Heart right ventricle (tissue), 16 donors: ENCODE data around the gene MFSD11. TPM values are rescaled to one million over a fixed set of nuclear protein-coding genes. Genes with fewer than 3 reads are reported as not detected.
A peak's percentile ranks its signal among the peaks of the same experiment; 100 is the strongest.
"Not testable (repeated sequence)": the region's sequence is repeated elsewhere in the genome, so short reads cannot be mapped to it uniquely, and the experiment has no call there.

Experiments used
- ATAC-seq, 8 donors: fragments of 200-7000 bp; cut with Tn5 transposase; one replicate each; pipeline ENCODE4 v1.9.1; 2020; ENCODE audit warnings: mild to moderate bottlenecking in 8 of 8, moderate library complexity in 8 of 8, moderate number of reproducible peaks in 1 of 8
- DNase-seq, 2 donors: peaks; one replicate each; pipeline ENCODE4 v3.0.0-alpha.2; 2020
- H3K27ac ChIP-seq, 10 donors: fragments of 200-600 bp; sonication (generic) in 2 of 10; one replicate each; pipeline versions ENCODE4 v1.5.0 to v1.8.0; 2020 to 2022; ENCODE audit warnings: mild to moderate bottlenecking in 3 of 10
- H3K27me3 ChIP-seq, 7 donors: fragments of 200-600 bp; one replicate each; pipeline ENCODE4 v1.8.0; 2021 to 2022; ENCODE audit warnings: mild to moderate bottlenecking in 2 of 7
- H3K36me3 ChIP-seq, 9 donors: fragments of 200-600 bp; sonication (generic) in 1 of 9; one replicate each; pipeline versions ENCODE4 v1.5.0 to v1.8.0; 2020 to 2022; ENCODE audit warnings: mild to moderate bottlenecking in 2 of 9
- H3K4me1 ChIP-seq, 9 donors: fragments of 200-600 bp; sonication (generic) in 1 of 9; one replicate each; pipeline versions ENCODE4 v1.5.0 to v1.8.0; 2020 to 2022; ENCODE audit warnings: mild to moderate bottlenecking in 4 of 9
- H3K4me3 ChIP-seq, 10 donors: fragments of 200-600 bp; sonication (generic) in 2 of 10; one replicate each; pipeline versions ENCODE4 v1.5.0 to v1.8.0; 2020 to 2022; ENCODE audit warnings: mild to moderate bottlenecking in 7 of 10, moderate library complexity in 2 of 10
- H3K9me3 ChIP-seq, 11 donors: fragments of 200-600 bp in 10 of 11; sonication (generic) in 2 of 11; one replicate each; pipeline versions ENCODE4 v1.5.0 to v1.8.0; 2013 to 2022; ENCODE audit warnings: mild to moderate bottlenecking in 2 of 11, control low read depth in 1 of 11, moderate library complexity in 1 of 11
- CTCF ChIP-seq, 9 donors: fragments of 200-600 bp; sonication (generic) in 2 of 9; IDR thresholded peaks; one replicate each; pipeline versions ENCODE4 v1.5.0 to v1.8.0; 2021 to 2022; ENCODE audit warnings: antibody characterized with exemption in 9 of 9, mild to moderate bottlenecking in 5 of 9, moderate library complexity in 1 of 9
- WGBS, 2 donors: extraction: QIAGEN DNeasy Blood & Tissue Kit; methylation state at CpG; one replicate each; pipeline ENCODE4 v1.1.7; 2013; ENCODE audit warnings: inconsistent platforms in 1 of 2; 5-methylcytosine and 5-hydroxymethylcytosine counted together
- intact Hi-C, 10 donors: fragments of 100-400 bp; cut with DNase I; formaldehyde crosslinking; loops; one replicate each; pipeline versions ENCODE4 v1.11.1 to v1.14.2; 2022
- polyA plus RNA-seq, 2 donors: library from polyadenylated mRNA; stranded (reverse); fragments of 200-250 nt; gene quantifications; one replicate each; pipeline ENCODE4 v1.2.3, GENCODE V29; 2013
- total RNA-seq, 10 donors: library from RNA; stranded (reverse); fragmentation: NEBNext Ultra II Directional in 3 of 10; extraction: Animal tissue kit (Norgen Biotek cat#: 25700) in 3 of 10; gene quantifications; one replicate each; pipeline versions ENCODE4 v1.2.1 to v1.2.4, GENCODE V29; 2021 to 2023
- donor health status: Arrhythmogenic right ventricular cardiomyopathy.
- donor health status: ischemic (EF 13 %, LVEDD 7.1; RV severe dilation, severe dysfunction).
- donor health status: healthy with polysubstance abuse.
- donor health status: DM: no; HTN: yes; CAD: no.
- donor health status: DM: no; HTN: no; CAD: no.
- donor health status: ischemic (EF 25% LVEDD 6.9; RV normal size, moderate dysfunction).
- donor health status: ischemic (EF 25% LVEDD 5.7; RV mildly dilated, moderate dysfunction).
- donor health status: healthy.
- donor health status: DM: yes; HTN: yes; CAD: no.
- donor health status: Ischemic cardiomyopathy.
- donor health status: ischemic (EF 35%, LVEDD 5.7; RV mildly dilated, moderate dysfunction).
- donor health status: nonischemic (EF 11% LVEDD 7.7; RV severe dilation, severe dysfunction).
- donor health status: DM: yes; HTN: yes; CAD: no.
- donor health status: PGD.
- donor health status: ischemic (EF 29% LVEDD 5.4; RV normal size, mild dysfunction).
- donor health status: nonischemic (EF 23%, LVEDD 6.1; RV moderate dilation, normal function).

MFSD11 gene
- total and polyA plus RNA-seq, 12 donors: 9.2 to 34.4 (median 28.9) TPM

DNA sequence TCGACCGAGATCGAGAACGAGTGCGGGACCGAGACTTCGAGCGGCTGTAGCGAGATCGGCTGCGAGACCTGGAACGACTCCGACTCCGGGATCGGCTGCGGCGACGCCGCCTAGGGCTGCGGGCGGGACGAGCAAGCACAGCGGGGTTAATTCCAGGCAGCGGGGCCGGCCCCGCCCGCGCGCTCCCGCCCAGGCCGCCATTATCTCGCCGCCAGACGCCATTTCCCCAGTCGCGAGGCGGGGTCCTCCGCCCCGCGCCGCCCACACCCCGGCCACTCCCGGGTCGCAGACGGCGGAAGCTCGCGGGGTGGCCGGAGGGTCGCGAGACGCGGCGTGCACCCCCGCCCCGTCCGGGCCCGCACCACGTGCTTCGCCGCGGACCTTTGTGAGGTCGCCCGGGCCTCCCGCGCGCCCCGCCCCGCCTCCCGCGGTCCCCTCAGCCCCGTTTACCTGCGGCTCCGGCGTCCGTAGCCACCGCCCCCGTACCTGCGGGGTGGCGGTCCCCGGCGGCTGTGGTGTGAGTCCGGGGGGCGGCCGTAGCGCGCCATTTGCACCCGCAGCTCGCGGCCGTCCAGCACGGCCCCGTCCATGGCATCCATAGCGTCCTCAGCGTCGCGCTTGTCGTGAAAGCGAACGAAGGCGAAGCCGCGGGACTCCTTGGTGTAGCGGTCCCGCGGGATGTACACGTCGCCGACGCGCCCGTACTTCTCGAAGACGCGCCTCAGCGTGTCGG, 1.4 kb upstream of the MFSD11 start:
- peak overlapping the region; percentile 95 to 99 (median 99) for H3K27ac ChIP-seq
- intact Hi-C loops: no loop called here
- WGBS, 2 donors: 1% methylated on average over 112 to 117 of the region's 117 CpGs
- H3K4me1 ChIP-seq: peaks cover 11 to 77% (median 68%) of the 10 kb centered on the region in 9 donors
- H3K4me3 ChIP-seq: peak overlapping the region; percentile 84 to 98 (median 94)
- peaks cover 0 to 58% (median 32%) of the 10 kb centered on the region in 9 donors for H3K36me3 ChIP-seq
- peak; percentile 81 to 83 for DNase-seq
- peak; percentile 34 to 69 (median 46) for ATAC-seq
- H3K9me3 ChIP-seq: no peaks in the 10 kb centered on the region
- H3K27me3 ChIP-seq: no peaks in the 10 kb centered on the region
- TF ChIP-seq CTCF (IDR thresholded peaks at IDR 0.05): peak in 7 of 9 donors; percentile 8 to 51 (median 36)

DNA sequence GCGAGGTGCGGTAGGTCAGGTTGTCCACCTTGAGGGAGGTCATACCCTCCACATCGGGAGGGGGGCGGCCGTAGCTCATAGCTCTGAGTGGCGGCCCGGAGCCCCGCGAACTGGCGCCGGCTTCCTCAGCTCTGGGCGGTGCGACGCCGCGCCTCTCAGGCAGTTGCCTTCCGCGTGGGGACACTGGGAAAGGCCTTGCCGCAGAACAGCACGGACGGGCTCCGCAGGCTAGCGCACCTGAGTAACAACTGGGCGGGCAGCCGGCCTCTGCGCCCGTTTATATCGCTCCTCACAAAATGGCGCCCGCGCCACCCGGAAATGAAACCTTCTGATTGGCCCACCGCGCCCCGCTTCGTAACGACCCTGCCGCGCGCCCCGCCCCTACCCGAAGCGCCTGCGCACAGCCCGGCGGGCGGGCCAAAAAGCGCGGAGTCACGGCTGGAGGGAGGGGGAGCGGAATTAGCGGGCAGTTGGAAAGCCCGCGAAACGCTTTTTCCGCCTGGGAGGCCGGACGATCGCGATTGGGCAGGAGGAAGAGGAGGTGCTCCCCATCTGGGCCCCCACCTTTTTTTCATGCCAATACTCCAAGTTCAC, 740 bp upstream of the MFSD11 start, which contains the start of gene SRSF2:
Gene SRSF2 (minus strand): TSS at position 250 of the 594 bp plus-strand sequence. CDS start 171 bp downstream, at position 79.
- Histone ChIP-seq H3K4me3 (peak within 1 kb of the TSS; percentile 84 to 98 (median 94)), H3K27ac (peak within 1 kb of the TSS; percentile 95 to 99 (median 99)), H3K36me3 (peaks cover 0 to 58% (median 32%) of the 10 kb centered on the region in 9 donors), H3K4me1 (peaks cover 11 to 77% (median 64%) of the 10 kb centered on the region in 9 donors), H3K27me3 (no peaks in the 10 kb centered on the region), H3K9me3 (no peaks in the 10 kb centered on the region)
- peak; percentile 88 to 96 (median 94) for ATAC-seq
- WGBS, 2 donors: 0 to 1% methylated on average over 58 to 60 of the region's 60 CpGs
- intact Hi-C loops: no loop called here
- no peak for TF ChIP-seq CTCF (IDR thresholded peaks at IDR 0.05)
- peak; percentile 98 for DNase-seq

GRCh38 chr17:76738468-76738850, 540 bp downstream of the MFSD11 start:
- ATAC-seq: no peak

DNA sequence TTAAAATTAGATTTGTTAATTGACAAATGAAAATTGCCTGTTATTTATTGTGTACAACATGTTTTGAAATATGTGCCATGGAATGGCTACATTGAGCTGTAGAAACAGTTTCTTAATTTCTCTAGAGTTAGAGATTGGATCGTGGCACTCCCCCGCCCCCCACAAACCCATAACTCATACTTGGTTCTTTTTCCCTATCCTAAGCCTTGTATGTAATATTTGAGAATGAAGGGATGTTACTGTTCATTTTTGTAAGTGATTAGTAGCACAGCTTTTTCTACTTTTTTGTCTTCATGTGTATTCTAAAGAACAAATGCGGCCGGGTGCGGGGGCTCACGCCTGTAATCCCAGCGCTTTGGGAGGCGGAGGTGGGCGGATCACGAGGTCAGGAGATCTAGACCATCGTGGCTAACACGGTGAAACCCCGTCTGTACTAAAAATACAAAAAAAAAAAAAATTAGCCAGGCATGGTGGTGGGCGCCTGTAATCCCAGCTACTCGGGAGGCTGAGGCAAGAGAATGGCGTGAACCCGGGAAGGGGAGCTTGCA, 1.7 kb downstream of the MFSD11 start:
- peak overlapping the region in 8 of 10 donors; percentile 84 to 97 (median 94) for H3K4me3 ChIP-seq
- ATAC-seq, intact Hi-C loops, DNase-seq, H3K9me3 ChIP-seq, H3K27me3 ChIP-seq: not testable (repeated sequence)
- H3K36me3 ChIP-seq: peaks cover 0 to 58% (median 22%) of the 10 kb centered on the region in 9 donors
- peak overlapping the region; percentile 7 to 99 (median 98) for H3K27ac ChIP-seq
- 68 to 80% methylated on average over 17 of the region's 17 CpGs for WGBS, 2 donors
- H3K4me1 ChIP-seq: peaks cover 2 to 63% (median 39%) of the 10 kb centered on the region in 9 donors

More at GRCh38 chr17:76738468-76738850, 540 bp downstream of the MFSD11 start:
- WGBS, 2 donors: 1 to 2% methylated on average over 7 of the region's 7 CpGs
- Histone ChIP-seq H3K27me3 (no peaks in the 10 kb centered on the region), H3K36me3 (peaks cover 0 to 58% (median 30%) of the 10 kb centered on the region in 9 donors), H3K4me1 (peaks cover 10 to 66% (median 51%) of the 10 kb centered on the region in 9 donors), H3K4me3 (peak overlapping the region; percentile 79 to 97 (median 92)), H3K27ac (peak overlapping the region; percentile 95 to 99 (median 99)), H3K9me3 (no peaks in the 10 kb centered on the region)
- DNase-seq: no peak
- TF ChIP-seq CTCF (IDR thresholded peaks at IDR 0.05): no peak
- intact Hi-C loops: no loop called here
